Cortex of kidney (tissue), 1 donor: ENCODE data around the gene PANX2.

Experiments used
- DNase-seq: peaks from one replicate; lab custom pipeline; 2025; lab: John Stamatoyannopoulos, UW

Gene PANX2

GRCh38 chr22:50215297-50216054 lies 44.9 kb downstream of the PANX2 start:
- no peak for DNase-seq

GRCh38 chr22:50216055-50216683 lies 45.6 kb downstream of the PANX2 start:
- no peak for DNase-seq

DNA sequence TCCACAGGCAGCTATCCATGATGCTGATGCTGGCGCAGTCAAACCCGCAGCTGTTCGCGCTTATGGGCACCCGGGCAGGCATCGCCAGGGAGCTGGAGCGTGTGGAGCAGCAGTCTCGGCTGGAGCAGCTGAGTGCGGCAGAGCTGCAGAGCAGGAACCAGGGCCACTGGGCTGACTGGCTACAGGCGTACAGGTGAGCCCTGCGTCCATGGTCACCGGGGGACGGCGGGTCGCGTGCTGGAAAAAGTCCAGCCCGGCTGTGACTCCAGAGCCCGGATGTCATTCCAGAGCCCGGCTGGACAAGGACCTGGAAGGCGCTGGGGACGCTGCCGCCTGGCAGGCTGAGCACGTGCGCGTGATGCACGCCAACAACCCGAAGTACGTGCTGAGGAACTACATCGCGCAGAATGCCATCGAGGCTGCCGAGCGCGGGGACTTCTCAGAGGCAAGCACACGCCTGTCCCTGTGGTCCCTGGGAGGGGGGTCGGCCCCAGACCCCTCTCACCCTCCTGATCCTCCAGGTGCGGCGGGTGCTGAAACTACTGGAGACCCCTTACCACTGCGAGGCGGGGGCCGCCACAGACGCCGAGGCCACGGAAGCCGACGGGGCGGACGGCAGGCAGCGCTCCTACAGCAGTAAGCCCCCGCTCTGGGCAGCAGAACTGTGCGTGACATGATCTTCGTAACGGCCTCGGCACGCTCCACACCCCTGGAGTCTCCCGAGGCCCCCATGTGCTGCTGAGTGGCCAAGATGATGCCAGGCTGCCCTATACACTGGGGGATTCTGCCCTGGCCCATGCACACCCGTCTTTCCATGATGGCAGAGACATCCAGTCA lies 46.4 kb downstream of the PANX2 start:
- DNase-seq, result no peak

- no peak for DNase-seq
These were observed 47.1 kb downstream of the PANX2 start for GRCh38 chr22:50217543-50218152.

DNA sequence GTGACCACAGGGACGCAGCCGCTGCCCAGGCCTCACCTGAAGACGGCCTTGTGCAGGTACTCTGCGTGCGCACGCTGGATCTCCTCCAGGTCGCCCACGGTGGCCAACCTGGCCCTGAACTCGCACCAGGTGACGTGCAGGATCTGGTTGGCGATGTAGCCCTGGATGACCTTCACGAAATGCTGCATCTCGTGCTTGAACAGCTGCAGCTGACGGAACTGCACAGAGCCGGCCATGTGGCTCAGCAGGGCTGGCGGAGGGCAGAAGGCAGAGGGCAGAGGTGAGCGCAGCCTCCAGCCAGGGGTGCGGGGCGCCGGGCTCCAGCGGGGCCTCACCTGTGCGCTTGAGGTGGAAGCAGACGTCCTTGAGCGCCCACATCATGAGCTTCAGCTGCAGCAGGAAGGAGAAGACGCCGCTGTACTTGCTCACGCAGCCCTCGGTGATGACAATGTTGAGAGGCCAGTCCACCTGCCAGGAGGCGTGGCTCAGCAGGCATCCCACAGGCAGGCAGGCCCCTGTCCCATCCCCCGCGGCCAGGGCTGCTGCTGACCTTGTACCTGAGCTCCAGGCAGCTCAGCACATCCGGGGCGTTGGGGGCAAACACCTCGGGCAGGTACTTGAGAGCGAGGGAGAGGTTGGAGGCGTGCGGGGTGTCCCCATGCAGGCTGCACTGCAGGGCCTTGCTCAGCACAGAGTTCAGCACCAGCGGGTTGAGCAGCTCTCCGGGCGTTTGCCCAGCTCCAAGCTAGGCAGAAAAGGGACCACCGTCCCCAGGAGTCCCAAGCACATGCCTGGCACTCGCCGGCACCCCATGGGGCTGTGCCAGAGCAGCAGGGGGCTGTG lies 47.8 kb downstream of the PANX2 start:
- no peak for DNase-seq

GRCh38 chr22:50218996-50219727 lies 48.6 kb downstream of the PANX2 start:
- DNase-seq, result no peak

DNA sequence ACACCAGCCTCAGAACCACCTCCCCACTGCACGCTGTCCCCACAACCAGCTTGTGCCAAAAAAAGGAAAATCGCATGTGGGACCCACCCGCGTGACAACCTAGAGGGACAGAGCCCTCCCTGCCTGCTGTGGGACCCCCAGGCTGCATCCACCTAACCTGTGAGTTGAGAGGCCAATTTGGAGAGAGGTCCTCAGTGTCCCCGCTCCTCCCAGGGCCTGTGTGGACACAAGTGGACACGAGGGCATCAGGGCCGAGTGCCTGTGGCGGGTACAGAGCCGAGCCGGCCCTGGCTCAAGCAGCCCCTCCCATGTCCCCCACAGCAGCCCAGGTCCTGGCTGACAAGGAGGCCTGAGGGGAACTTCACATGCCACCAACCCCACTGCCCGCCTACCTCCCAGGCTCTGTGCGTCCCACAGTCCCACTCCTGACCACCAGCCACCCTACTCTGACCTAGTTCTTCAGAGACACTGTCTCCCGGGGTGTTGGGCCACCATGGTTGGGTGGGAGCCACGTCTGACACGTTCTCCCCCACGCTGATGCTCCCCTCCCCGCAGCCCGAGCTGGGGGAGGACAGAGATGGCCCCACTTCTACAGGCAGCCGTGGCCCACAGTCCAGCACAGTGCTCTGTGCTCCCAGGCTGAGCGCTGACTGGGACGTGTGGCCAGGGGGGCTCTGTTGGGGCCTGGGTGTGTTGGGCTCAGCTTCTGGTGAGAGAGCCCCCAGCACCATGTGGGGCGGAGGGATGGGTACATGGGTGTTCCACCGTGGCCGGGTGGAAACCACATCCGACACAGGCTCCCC lies 49.5 kb downstream of the PANX2 start:
- no peak for DNase-seq

GRCh38 chr22:50220603-50221409 lies 50.3 kb downstream of the PANX2 start:
- no peak for DNase-seq

DNA sequence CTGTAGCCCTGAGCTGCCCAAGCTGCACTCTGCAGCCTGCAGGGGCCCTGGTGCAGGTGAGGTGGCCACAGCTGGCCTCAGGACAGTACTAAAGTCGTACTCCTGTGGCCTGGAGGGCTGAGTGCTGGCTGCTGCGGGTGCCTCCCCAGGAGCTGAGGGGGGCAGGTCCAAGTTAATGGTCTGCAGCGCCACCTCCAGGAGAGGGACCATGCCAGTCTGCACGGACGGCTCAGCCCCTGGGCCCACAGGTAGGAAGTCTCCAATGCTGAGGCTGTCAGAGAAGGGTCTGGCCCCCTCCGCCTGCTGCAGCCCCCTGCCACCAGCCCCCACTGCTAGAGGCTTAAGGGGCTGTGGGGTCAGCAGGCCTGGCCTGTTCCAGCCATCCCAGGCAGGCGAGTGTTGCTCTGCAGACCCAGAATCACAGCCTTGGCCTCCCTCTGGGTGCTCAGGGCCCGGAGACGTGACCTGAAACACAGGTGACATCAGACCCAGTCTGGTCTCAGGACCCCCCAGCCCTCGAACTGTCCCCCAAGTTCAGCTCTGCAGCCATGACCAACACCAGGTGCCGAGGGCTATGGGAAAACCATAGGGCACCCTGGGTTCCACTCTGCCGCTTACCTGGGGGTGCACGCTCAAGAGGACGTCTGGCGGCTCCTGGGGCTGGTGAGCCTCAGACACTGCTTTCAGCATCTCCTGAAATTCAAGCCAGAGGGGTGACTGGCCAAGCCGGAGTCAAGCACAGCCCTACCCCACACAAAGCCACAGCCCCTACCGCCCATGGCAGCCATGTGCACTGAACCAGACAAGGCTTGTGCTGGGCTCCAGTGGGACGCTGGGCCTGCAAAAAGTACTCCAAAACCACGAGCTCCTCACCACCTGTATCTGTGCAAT lies 51.1 kb downstream of the PANX2 start:
- no peak for DNase-seq

GRCh38 chr22:50222508-50222907 lies 52.0 kb downstream of the PANX2 start:
- no peak for DNase-seq

DNA sequence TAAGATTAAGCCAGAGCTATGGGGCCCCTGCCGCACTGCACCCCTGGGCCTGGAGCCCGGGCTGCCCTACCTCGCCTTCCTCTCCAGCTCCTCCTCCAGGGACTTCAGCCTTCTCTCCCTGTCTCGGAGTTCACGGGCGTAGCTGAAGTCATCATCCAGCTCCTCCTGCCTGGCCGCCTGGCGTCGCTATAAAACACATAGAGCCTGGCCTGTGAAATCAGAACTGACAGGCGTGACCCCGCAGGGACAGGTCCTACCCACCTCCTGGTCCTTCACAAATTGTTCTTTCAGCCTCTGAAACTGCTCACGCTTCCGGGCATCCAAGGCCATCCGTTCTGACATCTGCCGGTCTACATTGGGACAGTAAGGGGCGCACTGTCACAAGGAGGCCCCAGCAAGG lies 53.5 kb downstream of the PANX2 start:
- DNase-seq, result no peak

- DNase-seq, result no peak
These were observed 54.9 kb downstream of the PANX2 start for GRCh38 chr22:50225200-50225969.

DNA sequence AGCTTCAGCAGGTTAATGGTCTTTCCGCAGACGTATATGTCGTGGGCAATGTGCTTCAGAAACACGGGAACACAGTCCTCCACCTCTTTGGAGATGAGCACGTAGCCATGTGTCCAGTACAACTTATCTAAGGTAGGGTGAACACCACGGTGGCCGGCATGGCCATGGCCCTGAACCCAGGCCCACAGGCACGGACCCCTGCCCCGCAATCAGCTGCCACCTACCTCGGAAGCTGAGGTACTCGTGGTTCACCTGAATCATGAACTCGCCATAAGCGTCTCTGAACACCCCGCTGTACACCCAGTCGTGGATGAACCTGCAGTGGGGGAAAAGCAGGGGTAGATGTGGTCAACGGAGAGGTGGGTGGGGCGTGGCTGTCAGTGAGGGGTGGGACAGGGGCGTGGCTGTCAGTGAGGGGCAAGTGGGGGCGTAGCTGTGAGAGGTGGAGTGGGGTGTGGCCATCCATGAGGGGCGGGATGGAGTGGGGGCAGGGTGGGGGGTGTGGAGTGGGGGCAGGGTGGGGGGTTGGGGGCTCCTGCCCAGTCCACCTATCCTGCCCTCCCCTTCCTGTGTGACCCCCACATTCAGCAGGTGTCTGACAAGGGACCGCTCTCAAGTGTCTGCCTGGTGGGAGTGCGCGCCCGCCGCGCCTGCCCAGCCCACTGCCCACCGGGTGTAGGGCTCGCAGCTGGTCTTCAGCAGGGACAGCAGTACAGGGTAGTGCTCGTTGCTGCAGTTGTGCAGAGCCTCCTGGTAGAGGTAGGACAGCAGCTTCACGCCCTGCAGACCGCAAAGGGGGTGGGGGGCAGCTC lies 55.7 kb downstream of the PANX2 start:
- DNase-seq, result no peak

DNA sequence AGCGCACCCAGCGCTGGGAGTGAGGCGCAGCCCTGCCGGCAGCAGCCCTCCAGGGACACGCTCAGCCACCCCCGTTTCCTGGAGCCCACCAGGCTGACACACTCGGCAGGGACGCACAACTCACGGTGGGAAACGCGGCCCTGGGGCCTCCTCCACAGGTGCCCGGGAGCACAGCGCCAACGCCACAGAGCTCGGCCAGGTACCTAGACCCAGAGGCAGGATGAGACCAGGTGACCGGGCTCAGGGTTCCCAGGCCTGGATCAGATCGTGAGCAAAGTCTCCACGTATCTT lies 56.3 kb downstream of the PANX2 start:
- no peak for DNase-seq

DNA sequence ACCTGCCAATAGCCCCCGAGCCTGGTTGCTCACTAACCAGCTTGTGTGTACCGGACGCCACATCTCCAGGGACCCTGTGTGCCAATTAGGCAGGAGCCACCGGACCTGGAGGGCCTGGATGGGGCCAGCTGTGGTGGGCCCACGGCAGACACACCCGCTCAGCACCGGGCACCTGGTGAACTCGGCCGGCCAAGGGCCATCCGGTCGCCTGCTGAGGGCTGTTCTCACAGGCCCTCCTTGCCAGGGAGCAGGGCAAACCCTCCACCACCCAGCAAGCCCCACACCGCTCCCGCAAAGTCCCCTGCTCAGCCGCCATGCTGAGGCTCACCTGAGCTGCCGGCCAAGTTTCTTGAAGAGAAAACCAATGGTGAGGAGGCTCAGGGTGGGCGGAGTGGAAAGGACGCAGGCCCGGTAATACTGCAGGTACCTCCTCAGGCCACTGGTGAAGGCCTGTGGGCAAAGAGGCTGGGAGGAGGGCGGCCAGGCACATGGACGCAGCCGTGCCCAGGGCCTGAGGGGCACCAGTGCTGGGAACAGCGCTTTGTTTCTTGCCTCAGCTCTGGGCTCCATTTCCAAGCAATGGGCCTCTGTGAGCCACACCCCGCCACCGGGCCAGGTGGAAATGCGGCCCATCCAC lies 57.2 kb downstream of the PANX2 start:
- no peak for DNase-seq

- no peak for DNase-seq
These were observed 57.8 kb downstream of the PANX2 start for GRCh38 chr22:50228366-50228765.
